Breast epithelium (tissue), 4 donors: ENCODE results near the gene UGT1A4. TPM values are rescaled to one million over a fixed set of nuclear protein-coding genes. Genes with fewer than 3 reads are reported as not detected.

Experiments used
- DNase-seq, 2 donors: peaks; one replicate each; pipeline ENCODE4 v3.0.0-alpha.2; 2019; ENCODE audit warnings: low spot score in 2 of 2
- H3K27ac ChIP-seq, 2 donors: fragments of 200-600 bp; sonication (generic) in 1 of 2; one replicate each; pipeline ENCODE4 v1.5.1; 2016 to 2019; ENCODE audit warnings: mild to moderate bottlenecking in 1 of 2
- H3K27me3 ChIP-seq, 2 donors: fragments of 200-600 bp; sonication (generic) in 1 of 2; one replicate each; pipeline versions ENCODE4 v1.5.1 to v1.6.0; 2017 to 2019; ENCODE audit warnings: control low read depth in 1 of 2, mild to moderate bottlenecking in 1 of 2
- H3K36me3 ChIP-seq: fragments of 200-600 bp; one replicate; pipeline ENCODE4 v1.5.1; 2019
- H3K4me1 ChIP-seq, 2 donors: fragments of 200-600 bp; sonication (generic); one replicate each; pipeline ENCODE4 v1.5.1; 2016 to 2019; ENCODE audit warnings: control low read depth in 1 of 2
- H3K4me3 ChIP-seq, 3 donors: fragments of 200-600 bp; sonication (generic); 1 replicate in 2 of 3; 2 replicates in 1 of 3; pipeline ENCODE4 v1.5.1; 2016 to 2019; ENCODE audit warnings: mild to moderate bottlenecking in 3 of 3, moderate library complexity in 2 of 3
- H3K9me3 ChIP-seq, 2 donors: fragments of 200-600 bp; sonication (generic) in 1 of 2; one replicate each; pipeline ENCODE4 v1.5.1; 2016 to 2019; ENCODE audit warnings: control low read depth in 1 of 2
- CTCF ChIP-seq, 3 donors: fragments of 450-650 bp; IDR thresholded peaks; one replicate each; pipeline ENCODE4 v1.5.1; 2016 to 2017; ENCODE audit warnings: antibody characterized with exemption in 3 of 3, mild to moderate bottlenecking in 3 of 3, moderate library complexity in 3 of 3
- POLR2A ChIP-seq: fragments of 450-650 bp; IDR thresholded peaks from one replicate; pipeline ENCODE4 v1.6.1; 2016; ENCODE audit warnings: antibody characterized with exemption, mild to moderate bottlenecking, moderate library complexity
- POLR2AphosphoS5 ChIP-seq, 3 donors: sonication (generic); formaldehyde crosslinking; IDR thresholded peaks; one replicate each; pipeline ENCODE4 v1.6.1; 2017; ENCODE audit warnings: antibody characterized with exemption in 3 of 3
- intact Hi-C: fragments of 100-400 bp; cut with DNase I; formaldehyde crosslinking; loops from one replicate; pipeline ENCODE4 v1.15.1; 2023; ENCODE audit warnings: low total_unique reads
- total RNA-seq, 3 donors: library from RNA; depleted of rRNA; stranded (reverse); fragments of >200 nt; gene quantifications; one replicate each; pipeline ENCODE4 v1.1.0, GENCODE V29; 2016

The UGT1A4 gene
- total RNA-seq, 3 donors from 2014 or later = not detected

- Histone ChIP-seq H3K27ac (no peak overlapping the region), H3K27me3 (no peaks in the 10 kb centered on the region), H3K4me3 (no peak overlapping the region), H3K36me3 (no peaks in the 10 kb centered on the region), H3K4me1 (no peaks in the 10 kb centered on the region), H3K9me3 (no peaks in the 10 kb centered on the region)
- TF ChIP-seq POLR2AphosphoS5 (IDR thresholded peaks at IDR 0.05) (no peak), CTCF (IDR thresholded peaks at IDR 0.05) (no peak), POLR2A (no peak)
- DNase-seq = peak in 1 of 2 donors; percentile 2
- intact Hi-C loops = no loop called here
These were observed 81.7 kb downstream of the UGT1A4 start for GRCh38 chr2:233800208-233800607.

GRCh38 chr2:233801357-233802131 lies 83.0 kb downstream of the UGT1A4 start:
- DNase-seq = no peak
- Histone ChIP-seq H3K4me3 (no peak overlapping the region), H3K36me3 (no peaks in the 10 kb centered on the region), H3K27ac (no peak overlapping the region), H3K27me3 (no peaks in the 10 kb centered on the region), H3K4me1 (no peaks in the 10 kb centered on the region), H3K9me3 (no peaks in the 10 kb centered on the region)
- intact Hi-C loops = no loop called here
- TF ChIP-seq POLR2A = no peak
- no peak for TF ChIP-seq CTCF (IDR thresholded peaks at IDR 0.05)
- TF ChIP-seq POLR2AphosphoS5 (IDR thresholded peaks at IDR 0.05) = no peak

GRCh38 chr2:233802132-233802815 lies 83.7 kb downstream of the UGT1A4 start:
- no peak for DNase-seq
- H3K27ac ChIP-seq = no peak overlapping the region
- no peak for TF ChIP-seq CTCF (IDR thresholded peaks at IDR 0.05)
- TF ChIP-seq POLR2AphosphoS5 (IDR thresholded peaks at IDR 0.05) = no peak
- no peak for TF ChIP-seq POLR2A
- intact Hi-C loops = no loop called here
- no peaks in the 10 kb centered on the region for H3K36me3 ChIP-seq
- no peaks in the 10 kb centered on the region for H3K27me3 ChIP-seq
- no peak overlapping the region for H3K4me3 ChIP-seq
- no peaks in the 10 kb centered on the region for H3K4me1 ChIP-seq
- no peaks in the 10 kb centered on the region for H3K9me3 ChIP-seq

GRCh38 chr2:233803292-233803911 lies 84.9 kb downstream of the UGT1A4 start:
- no peaks in the 10 kb centered on the region for H3K27me3 ChIP-seq
- H3K4me3 ChIP-seq = no peak overlapping the region
- H3K4me1 ChIP-seq = no peaks in the 10 kb centered on the region
- H3K9me3 ChIP-seq = no peaks in the 10 kb centered on the region
- intact Hi-C loops = no loop called here
- TF ChIP-seq POLR2A = no peak
- no peak for TF ChIP-seq CTCF (IDR thresholded peaks at IDR 0.05)
- TF ChIP-seq POLR2AphosphoS5 (IDR thresholded peaks at IDR 0.05) = no peak
- H3K36me3 ChIP-seq = no peaks in the 10 kb centered on the region
- DNase-seq = no peak
- H3K27ac ChIP-seq = no peak overlapping the region

GRCh38 chr2:233803994-233804393 lies 85.5 kb downstream of the UGT1A4 start:
- no peaks in the 10 kb centered on the region for H3K9me3 ChIP-seq
- intact Hi-C loops = no loop called here
- no peak overlapping the region for H3K4me3 ChIP-seq
- H3K27me3 ChIP-seq = no peaks in the 10 kb centered on the region
- H3K36me3 ChIP-seq = no peaks in the 10 kb centered on the region
- no peak for DNase-seq
- H3K27ac ChIP-seq = no peak overlapping the region
- H3K4me1 ChIP-seq = no peaks in the 10 kb centered on the region
- TF ChIP-seq CTCF (IDR thresholded peaks at IDR 0.05) (no peak), POLR2AphosphoS5 (IDR thresholded peaks at IDR 0.05) (no peak), POLR2A (no peak)
